ENCODE data around the gene SPATA20. TPM values are rescaled to one million over a fixed set of nuclear protein-coding genes. Genes with fewer than 3 reads are reported as not detected.
A peak's percentile ranks its signal among the peaks of the same experiment; 100 is the strongest.

The SPATA20 gene
- polyA plus RNA-seq, 2 of the 4 experiments (the other 2 are of a cell fraction), result 34.4 to 110 TPM

DNA sequence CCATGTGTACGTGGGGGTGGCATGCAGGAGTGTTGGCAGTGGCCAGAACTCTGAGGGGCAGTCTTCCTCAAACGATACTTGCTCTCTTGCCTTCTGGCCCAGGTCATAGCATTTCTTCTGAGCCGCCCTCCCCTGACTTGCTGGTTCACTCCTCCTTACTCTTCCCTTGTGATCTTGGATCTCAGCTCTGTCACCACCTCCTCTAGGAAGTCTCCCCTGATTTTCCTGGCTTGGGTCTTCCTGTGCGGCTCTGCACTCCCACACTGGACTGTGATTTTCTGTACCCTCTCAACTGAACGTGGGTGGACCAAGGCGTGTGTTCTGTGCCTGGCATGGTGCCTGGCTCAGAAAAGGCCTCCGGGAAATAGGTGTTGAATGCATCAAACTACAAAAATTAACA lies 11.6 kb upstream of the SPATA20 start:
- TF ChIP-seq ZFP36 (IDR thresholded peaks at IDR 0.05; ENCODE audit: borderline replicate concordance, partially characterized antibody) (peak; percentile 73), CHD2 (IDR thresholded peaks at IDR 0.05; ENCODE audit: low read length, partially characterized antibody) (no peak)
- no peak for FAIRE-seq
- Histone ChIP-seq H3K4me2 (no peak overlapping the region), H3K4me1 (peaks cover 41% of the 10 kb centered on the region), H3K27ac (no peak overlapping the region), H3K9me3 (no peaks in the 10 kb centered on the region), H3K4me3 (no peak overlapping the region)
- no peak for ATAC-seq
- no peak for DNase-seq (ENCODE audit: low read depth in 1 of 2, low spot score in 1 of 2)
- 84% methylated on average over 7 of the region's 7 CpGs for WGBS (ENCODE audit: missing lambda C conversion rate)
- ChIA-PET POLR2A (no interaction called here), CTCF (interaction anchor here (1.1 to 23.7 kb wide), 7 partner anchors 11 to 161 kb away, joined by 3 to 753 read pairs (median 5); partner anchors contain the start of gene ANKRD40)

DNA sequence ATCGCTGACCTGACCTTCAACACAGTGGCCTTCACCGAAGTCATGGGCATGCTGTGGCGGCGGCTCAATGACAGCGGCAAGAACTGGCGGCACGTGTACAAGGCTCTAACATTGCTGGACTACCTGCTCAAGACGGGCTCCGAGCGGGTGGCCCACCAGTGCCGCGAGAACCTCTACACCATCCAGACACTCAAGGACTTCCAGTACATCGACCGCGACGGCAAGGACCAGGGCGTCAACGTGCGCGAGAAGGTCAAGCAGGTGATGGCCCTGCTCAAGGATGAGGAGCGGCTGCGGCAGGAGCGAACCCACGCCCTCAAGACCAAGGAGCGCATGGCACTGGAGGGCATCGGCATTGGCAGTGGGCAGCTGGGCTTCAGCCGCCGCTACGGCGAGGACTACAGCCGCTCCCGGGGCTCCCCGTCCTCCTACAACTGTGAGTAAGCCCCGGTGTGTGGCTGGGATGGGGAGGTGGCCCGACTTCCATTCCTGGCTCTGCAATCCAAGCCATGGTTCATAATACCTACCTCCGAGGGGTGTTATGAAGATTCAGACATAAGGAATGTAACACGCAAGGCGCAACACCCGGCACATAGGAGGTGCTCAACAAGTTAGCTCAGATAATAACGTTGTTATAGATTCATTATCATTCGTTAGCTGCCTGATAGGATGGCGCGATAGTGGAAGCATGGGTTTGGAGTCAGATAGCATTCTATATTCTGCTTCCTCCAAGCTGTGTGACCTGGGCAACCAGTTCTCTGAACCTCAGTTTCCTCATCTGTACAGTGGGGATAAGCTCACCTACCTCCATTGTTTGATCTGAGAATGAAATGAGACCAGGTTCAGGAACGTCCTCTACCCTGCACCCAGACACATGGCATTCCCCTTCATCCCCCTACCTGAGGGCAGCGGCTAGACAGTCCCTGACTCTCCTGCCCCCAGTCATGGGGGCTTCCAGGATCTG lies 10.0 kb upstream of the SPATA20 start:
- DNase-seq (ENCODE audit: low read depth in 1 of 2, low spot score in 1 of 2), result no peak
- no peak for FAIRE-seq
- ChIA-PET POLR2A (no interaction called here), CTCF (interaction anchor here (0.8 to 23.7 kb wide), 8 partner anchors 10 to 315 kb away, joined by 3 to 753 read pairs (median 5); partner anchors contain the start of genes ANKRD40 and SPATA20)
- Histone ChIP-seq H3K27ac (no peak overlapping the region), H3K4me2 (no peak overlapping the region), H3K4me1 (peaks cover 52% of the 10 kb centered on the region), H3K9me3 (no peaks in the 10 kb centered on the region), H3K4me3 (no peak overlapping the region)
- no peak for ATAC-seq
- 91% methylated on average over 45 of the region's 45 CpGs for WGBS (ENCODE audit: missing lambda C conversion rate)
- TF ChIP-seq ZSCAN20 (CRISPR knock-in tag; IDR thresholded peaks at IDR 0.05) (no peak), HOXB13 (CRISPR knock-in tag; IDR thresholded peaks at IDR 0.05; ENCODE audit: low read depth) (no peak), POLR2A (IDR thresholded peaks at IDR 0.05; ENCODE audit: low read length) (no peak), EP300 (IDR thresholded peaks at IDR 0.05) (no peak), CBX2 (IDR thresholded peaks at IDR 0.05; ENCODE audit: borderline replicate concordance, low read depth) (no peak), RCOR1 (IDR thresholded peaks at IDR 0.05; ENCODE audit: low read depth, low read length) (no peak), MAFK (IDR thresholded peaks at IDR 0.05; ENCODE audit: partially characterized antibody) (no peak), HOXB5 (CRISPR knock-in tag; IDR thresholded peaks at IDR 0.05) (no peak), CBX8 (IDR thresholded peaks at IDR 0.05) (no peak), HOXA7 (CRISPR knock-in tag; IDR thresholded peaks at IDR 0.05) (no peak), SMC3 (IDR thresholded peaks at IDR 0.05) (no peak)
- TF ChIP-seq, protein P1, sequence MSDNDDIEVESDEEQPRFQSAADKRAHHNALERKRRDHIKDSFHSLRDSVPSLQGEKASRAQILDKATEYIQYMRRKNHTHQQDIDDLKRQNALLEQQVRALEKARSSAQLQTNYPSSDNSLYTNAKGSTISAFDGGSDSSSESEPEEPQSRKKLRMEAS (IDR thresholded peaks at IDR 0.05), result no peak
- TF ChIP-seq, protein P2, sequence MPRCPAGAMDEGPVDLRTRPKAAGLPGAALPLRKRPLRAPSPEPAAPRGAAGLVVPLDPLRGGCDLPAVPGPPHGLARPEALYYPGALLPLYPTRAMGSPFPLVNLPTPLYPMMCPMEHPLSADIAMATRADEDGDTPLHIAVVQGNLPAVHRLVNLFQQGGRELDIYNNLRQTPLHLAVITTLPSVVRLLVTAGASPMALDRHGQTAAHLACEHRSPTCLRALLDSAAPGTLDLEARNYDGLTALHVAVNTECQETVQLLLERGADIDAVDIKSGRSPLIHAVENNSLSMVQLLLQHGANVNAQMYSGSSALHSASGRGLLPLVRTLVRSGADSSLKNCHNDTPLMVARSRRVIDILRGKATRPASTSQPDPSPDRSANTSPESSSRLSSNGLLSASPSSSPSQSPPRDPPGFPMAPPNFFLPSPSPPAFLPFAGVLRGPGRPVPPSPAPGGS (IDR thresholded peaks at IDR 0.05), result no peak
- TF ChIP-seq, protein P3, sequence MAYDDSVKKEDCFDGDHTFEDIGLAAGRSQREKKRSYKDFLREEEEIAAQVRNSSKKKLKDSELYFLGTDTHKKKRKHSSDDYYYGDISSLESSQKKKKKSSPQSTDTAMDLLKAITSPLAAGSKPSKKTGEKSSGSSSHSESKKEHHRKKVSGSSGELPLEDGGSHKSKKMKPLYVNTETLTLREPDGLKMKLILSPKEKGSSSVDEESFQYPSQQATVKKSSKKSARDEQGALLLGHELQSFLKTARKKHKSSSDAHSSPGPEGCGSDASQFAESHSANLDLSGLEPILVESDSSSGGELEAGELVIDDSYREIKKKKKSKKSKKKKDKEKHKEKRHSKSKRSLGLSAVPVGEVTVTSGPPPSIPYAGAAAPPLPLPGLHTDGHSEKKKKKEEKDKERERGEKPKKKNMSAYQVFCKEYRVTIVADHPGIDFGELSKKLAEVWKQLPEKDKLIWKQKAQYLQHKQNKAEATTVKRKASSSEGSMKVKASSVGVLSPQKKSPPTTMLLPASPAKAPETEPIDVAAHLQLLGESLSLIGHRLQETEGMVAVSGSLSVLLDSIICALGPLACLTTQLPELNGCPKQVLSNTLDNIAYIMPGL (CRISPR knock-in tag; IDR thresholded peaks at IDR 0.05; ENCODE audit: borderline replicate concordance), result no peak
- TF ChIP-seq, protein P4, sequence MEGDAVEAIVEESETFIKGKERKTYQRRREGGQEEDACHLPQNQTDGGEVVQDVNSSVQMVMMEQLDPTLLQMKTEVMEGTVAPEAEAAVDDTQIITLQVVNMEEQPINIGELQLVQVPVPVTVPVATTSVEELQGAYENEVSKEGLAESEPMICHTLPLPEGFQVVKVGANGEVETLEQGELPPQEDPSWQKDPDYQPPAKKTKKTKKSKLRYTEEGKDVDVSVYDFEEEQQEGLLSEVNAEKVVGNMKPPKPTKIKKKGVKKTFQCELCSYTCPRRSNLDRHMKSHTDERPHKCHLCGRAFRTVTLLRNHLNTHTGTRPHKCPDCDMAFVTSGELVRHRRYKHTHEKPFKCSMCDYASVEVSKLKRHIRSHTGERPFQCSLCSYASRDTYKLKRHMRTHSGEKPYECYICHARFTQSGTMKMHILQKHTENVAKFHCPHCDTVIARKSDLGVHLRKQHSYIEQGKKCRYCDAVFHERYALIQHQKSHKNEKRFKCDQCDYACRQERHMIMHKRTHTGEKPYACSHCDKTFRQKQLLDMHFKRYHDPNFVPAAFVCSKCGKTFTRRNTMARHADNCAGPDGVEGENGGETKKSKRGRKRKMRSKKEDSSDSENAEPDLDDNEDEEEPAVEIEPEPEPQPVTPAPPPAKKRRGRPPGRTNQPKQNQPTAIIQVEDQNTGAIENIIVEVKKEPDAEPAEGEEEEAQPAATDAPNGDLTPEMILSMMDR (IDR thresholded peaks at IDR 0.05), result no peak

All from A549 (cell line).